Suprapubic skin (tissue), 4 donors: ENCODE measurements around the gene AGTPBP1.

Source experiments
- CTCF ChIP-seq, 2 donors: fragments of 200-600 bp in 1 of 2; fragments of 450-650 bp in 1 of 2; sonication (generic) in 1 of 2; IDR thresholded peaks; one replicate each; pipeline ENCODE4 v1.5.1; 2016 to 2019; ENCODE audit warnings: antibody characterized with exemption in 2 of 2, mild to moderate bottlenecking in 1 of 2, moderate library complexity in 1 of 2
- EP300 ChIP-seq: sonication (generic); formaldehyde crosslinking; IDR thresholded peaks from one replicate; pipeline ENCODE4 v1.6.1; 2017; ENCODE audit warnings: antibody characterized with exemption
- POLR2A ChIP-seq, 2 donors: fragments of 450-650 bp; IDR thresholded peaks; one replicate each; pipeline ENCODE4 v1.6.1; 2017; ENCODE audit warnings: antibody characterized with exemption in 2 of 2, mild to moderate bottlenecking in 2 of 2, moderate library complexity in 2 of 2
- POLR2AphosphoS5 ChIP-seq, 3 donors: sonication (generic); formaldehyde crosslinking; IDR thresholded peaks; one replicate each; pipeline ENCODE4 v1.6.1; 2017; ENCODE audit warnings: antibody characterized with exemption in 3 of 3

DNA sequence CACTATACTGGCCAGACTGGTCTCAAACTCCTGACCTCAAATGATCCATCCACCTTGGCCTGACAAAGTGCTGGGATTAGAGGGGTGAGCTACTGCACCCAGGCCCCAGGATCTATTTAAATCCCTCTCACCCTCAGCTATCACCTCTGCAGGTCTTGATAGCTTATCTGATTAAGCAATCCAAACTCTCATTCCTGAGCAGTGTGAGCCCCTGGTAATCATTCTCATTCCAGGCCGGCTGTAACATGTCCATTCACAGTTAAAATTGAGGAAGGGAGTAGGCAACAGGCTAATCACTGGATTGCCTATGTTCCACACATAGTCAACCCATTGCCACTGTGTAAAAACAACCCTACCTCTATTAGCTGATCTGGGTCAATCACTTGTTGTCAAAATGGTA is 111.1 kb downstream of the AGTPBP1 start:
- TF ChIP-seq POLR2AphosphoS5 (IDR thresholded peaks at IDR 0.05) (no peak), POLR2A (IDR thresholded peaks at IDR 0.05) (no peak), CTCF (IDR thresholded peaks at IDR 0.05) (no peak), EP300 (no peak)
